NCI-H526 treated with DMSO at 0.1 percent for 48 hours (cell line): ENCODE data around the gene CLEC16A.

Source experiments
- DNase-seq: peaks from one replicate; lab custom pipeline; 2025; lab: John Stamatoyannopoulos, UW

The CLEC16A gene

GRCh38 chr16:11087691-11088073 lies 143.3 kb downstream of the CLEC16A start:
- no peak for DNase-seq

DNA sequence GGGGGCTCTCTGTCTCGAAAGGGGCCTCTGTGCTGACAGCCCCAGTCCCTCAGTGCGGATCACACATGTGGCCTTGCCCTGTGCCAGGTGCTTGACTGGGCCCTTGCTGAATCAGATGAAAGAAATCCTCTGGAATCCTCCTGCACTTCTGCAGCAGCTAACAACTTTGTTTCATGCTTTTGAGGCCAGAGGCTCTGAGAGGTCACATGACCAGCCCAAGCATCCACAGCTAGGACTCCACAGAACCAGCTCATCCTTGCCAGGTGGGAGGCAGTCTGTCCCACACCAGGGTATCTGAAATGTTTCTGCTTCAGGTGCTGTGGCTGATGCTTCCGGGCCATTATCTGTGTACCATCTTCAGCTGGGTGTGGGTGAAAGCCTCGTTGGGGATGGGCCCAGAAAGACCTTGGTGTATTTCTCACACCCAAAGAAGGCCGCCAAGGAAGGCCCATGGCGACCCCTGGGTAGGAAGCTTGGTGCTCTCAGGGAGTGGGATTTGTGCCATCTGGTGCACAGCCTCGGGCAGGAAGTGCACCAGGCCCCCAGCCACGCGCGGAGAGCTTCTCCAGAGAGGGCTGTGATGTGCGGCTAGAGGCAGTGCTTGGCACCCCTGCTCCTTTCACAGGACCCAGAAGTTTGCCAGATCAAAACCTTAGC lies 143.8 kb downstream of the CLEC16A start:
- DNase-seq: no peak

GRCh38 chr16:11088831-11089230 lies 144.5 kb downstream of the CLEC16A start:
- no peak for DNase-seq

GRCh38 chr16:11089504-11090124 lies 145.2 kb downstream of the CLEC16A start:
- DNase-seq: no peak

DNA sequence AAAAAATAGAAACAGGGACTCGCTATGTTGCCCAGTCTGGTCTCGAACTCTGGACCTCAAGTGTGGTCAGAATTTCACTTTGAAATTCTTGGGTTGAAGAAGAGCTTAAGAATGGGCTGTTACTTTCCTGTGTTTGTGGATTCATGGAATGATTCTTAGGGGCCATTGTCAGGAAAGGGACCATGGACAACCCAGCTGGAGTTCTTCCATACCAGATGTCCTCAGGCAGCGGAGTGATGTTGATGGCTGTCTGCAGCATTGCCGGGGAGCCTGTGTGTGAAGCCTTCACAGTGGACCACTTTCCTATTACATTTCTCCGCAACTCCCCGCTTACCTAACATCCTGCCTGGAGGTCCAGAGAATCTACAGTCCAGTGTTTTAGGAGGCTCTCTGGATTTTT lies 145.9 kb downstream of the CLEC16A start:
- DNase-seq: no peak

- no peak for DNase-seq
Measured at GRCh38 chr16:11091021-11091785, 146.8 kb downstream of the CLEC16A start.

GRCh38 chr16:11092788-11093571 lies 148.6 kb downstream of the CLEC16A start:
- DNase-seq: no peak

DNA sequence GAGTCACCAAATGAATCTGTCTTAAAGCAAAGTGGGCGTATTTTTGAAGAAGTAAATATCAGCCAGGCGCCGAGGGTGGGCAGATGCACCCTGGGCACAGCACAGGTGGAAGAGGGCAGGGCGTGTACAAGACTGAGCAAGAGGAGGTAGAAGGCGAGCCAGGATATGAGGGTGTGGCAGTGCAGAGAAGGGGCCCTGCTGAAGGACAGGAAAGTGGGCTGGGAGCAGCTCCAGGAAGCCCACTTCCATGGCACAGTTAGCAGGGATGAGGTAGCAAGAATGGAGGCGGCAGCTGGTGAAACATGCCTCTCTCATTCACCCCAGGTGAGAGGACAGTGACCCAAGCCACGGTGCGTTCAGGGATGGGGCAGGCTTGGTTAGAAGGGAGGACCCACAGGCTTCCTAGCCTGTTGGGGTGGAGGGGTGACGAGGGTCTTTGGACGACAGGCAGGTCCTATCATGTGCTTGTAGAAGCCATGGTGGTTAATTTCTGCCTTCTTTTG lies 149.3 kb downstream of the CLEC16A start:
- DNase-seq: no peak

DNA sequence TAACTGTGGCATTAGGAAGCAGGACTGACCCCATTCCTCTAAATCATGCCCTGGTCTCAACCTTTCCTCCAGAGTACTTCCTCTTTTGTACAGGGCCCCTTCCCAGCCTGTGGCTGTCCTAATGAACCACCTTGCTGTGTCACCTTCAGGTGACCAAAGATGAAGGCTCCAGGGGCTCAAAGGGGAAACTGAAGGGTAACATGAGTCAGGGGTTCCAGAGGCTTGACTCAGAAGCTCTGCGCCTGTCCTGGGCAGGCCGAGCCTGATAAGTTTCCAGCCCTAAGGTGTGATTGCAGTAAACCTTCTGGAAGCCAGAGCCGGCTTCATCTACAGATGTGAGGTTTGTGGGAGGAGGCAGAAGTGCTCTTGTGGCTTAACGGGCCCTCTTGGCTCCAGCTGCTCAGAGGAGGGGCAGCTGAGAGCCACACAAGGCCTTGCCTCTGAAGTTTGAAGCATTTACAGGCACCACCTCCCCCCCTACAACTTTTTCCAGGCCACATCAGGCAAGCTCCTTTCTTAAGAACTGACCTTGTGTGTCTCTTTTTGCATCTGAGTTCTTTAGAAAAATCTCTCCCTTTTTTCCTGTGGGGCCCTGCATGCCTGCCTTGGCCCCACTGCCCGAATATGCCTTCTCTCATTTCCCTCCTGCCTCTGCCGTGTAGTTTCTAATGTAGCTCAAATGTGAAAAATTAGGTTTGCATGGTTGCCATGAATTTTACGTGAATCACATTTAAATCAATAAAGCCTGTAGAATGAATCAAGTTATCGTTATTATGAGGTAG lies 149.9 kb downstream of the CLEC16A start:
- no peak for DNase-seq

DNA sequence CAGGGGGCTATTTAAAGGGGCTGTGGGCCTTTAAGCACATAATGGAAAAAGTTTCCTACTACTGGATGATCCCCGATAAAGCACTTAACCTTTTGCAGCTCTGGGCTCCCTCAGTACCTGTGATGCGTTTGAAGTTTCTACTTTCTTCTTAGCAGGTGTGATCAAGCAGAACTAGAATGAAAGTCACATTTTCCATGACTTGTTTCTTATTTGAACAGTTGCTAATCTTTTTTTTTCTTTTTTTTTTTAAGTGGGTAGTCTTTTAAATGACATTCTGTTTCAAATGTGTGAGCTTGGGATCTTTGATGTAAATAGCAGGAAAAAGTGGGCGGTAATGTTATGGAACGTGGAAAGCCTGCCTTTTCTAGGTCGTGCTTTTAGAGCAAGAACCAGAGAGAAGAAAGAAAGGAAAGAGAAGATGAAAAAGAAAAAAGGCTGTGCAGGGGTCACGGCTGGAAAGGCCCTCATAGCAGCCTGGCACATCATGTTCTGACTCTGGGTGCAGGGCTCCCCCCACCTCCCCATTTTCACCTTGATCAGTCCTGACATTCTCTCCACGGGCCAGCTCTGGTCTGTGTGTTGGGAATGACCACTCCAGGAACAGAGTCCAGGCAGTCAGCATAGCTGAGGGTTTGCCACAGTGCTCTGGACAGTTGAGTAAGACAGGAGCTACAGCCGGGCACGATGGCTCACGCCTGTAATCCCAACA lies 150.6 kb downstream of the CLEC16A start:
- no peak for DNase-seq

- DNase-seq: no peak
Measured at GRCh38 chr16:11095935-11096334, 151.6 kb downstream of the CLEC16A start.

- no peak for DNase-seq
Measured at GRCh38 chr16:11097094-11097786, 152.9 kb downstream of the CLEC16A start.

GRCh38 chr16:11097787-11098167 lies 153.4 kb downstream of the CLEC16A start:
- DNase-seq: no peak

DNA sequence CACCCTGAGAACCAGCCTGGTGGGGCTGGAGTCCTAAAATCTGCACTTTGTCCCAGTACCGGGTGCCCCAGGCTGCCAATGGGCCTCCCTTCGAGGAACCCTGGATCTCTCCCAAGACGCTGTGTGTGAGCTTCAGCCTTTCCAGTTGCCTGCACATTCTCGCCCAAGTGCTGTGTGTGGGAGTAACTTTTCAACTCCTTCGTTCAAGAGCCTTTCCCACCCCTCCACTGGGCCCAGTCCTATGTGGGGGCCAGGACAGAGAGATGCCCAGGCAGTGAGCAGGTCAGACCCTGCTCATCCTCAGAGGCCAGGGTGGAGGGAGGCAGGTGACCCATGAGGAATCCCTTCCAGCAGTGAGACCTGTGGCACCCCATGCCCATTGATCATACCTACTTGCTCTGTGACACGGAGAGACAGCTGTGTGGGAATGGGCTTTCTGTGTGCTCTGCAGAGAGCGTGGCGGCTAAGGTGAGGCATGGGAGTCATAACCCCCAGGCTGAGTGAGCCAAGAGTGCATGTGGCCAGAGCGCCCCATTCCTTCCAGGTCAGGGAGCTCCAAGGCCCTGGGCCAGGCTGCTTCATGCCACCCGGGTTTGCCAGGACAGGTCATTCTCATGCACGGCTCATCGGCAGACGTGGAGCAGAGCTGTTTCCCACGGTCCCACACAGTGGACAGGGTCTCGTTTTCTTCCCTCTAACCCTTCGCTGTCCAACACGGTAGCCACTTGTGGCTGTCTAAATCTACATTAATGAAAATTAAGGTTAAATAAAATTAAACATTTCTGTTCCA lies 154.4 kb downstream of the CLEC16A start:
- no peak for DNase-seq

DNA sequence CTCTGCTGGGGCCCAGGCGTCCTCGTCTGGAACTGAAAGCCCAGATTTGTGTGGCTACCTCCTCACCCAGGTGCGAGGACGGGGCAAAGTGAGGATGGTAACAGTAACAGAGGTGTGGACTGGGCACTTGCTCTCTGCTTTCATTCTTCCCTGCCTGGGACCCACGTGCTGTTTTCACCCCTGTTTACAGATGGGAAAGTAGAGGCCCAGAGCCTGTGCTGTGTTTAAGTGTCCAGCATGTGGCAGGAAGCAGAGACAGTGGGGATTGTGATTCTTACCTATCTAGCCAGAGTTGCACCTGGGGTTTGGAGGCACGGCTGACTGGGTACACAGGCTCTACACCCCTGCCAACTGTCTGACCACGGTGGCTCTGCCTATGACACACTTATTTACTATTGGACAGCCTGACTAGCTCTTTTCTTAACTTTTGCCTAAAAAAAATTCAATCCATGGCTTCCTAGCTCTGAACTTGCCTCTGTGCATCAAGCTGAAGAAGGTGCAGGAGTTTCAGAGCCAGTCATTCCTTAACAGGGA lies 155.4 kb downstream of the CLEC16A start:
- DNase-seq: no peak

- no peak for DNase-seq
Measured at GRCh38 chr16:11100239-11100750, 155.9 kb downstream of the CLEC16A start.

- no peak for DNase-seq
Measured at GRCh38 chr16:11101283-11101682, 156.9 kb downstream of the CLEC16A start.

DNA sequence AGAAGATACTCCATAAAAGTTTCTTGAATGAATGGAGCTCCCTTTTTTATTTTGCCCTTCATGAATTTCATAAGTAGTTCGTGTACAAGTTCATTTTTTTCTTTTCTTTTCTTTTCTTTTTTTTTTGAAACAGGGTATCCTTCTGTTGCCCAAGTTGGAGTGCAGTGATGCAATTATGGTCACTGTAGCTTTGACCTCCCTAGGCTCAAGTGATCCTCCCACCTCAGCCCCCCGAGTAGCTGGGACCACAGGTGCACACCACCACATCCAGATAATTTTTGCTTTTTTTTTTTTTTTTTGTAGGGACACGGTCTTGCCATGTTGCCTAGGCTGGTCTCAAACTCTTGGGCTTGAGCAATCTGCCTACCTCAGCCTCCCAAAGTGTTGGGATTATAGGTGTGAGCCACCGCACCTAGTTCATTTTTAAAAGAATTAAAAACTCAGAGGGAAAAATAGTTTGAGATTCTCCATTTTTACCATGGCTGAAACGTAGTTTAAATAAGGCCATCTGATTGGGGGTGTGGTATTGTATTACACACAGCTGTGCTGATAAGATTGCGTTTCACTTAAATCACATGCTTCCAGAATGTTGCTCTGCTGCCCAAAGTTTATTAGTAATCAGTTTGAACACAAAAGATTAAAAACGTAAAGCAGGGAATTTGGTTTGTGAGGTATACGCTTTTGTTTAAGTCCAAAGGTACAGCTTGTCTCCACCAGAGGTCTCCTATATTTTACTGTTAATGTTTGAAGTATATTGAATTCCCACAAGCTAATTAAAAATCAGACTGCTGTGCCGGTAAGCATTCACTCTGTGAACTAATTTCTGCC lies 157.5 kb downstream of the CLEC16A start:
- no peak for DNase-seq
